Neural progenitor cell (in vitro differentiated cells): ENCODE results near the gene TBCD.

Experiments
- CTCF ChIP-seq: fragments of 200-600 bp; sonication (generic); IDR thresholded peaks from 2 replicates; pipeline ENCODE4 v1.5.1; 2017; ENCODE audit warnings: antibody characterized with exemption, mild to moderate bottlenecking
- EZH2 ChIP-seq: fragments of 200-600 bp; sonication (generic); IDR thresholded peaks from 2 replicates; pipeline ENCODE4 v1.6.1; 2017; ENCODE audit warnings: antibody characterized with exemption, mild to moderate bottlenecking, moderate library complexity

GRCh38 chr17:82950525-82951102, 198.7 kb downstream of the TBCD start:
- TF ChIP-seq CTCF = no peak
- TF ChIP-seq EZH2 = no peak
